Ascending aorta (tissue), 2 donors: ENCODE measurements around the gene CCDC148. TPM values are rescaled to one million over a fixed set of nuclear protein-coding genes. Genes with fewer than 3 reads are reported as not detected.

Source experiments
- DNase-seq, 2 donors: peaks; one replicate each; pipeline ENCODE4 v3.0.0-alpha.2; 2019; ENCODE audit warnings: low spot score in 2 of 2
- H3K27ac ChIP-seq, 2 donors: fragments of 200-600 bp; sonication (generic); one replicate each; pipeline ENCODE4 v1.5.1; 2016 to 2017; ENCODE audit warnings: mild to moderate bottlenecking in 1 of 2
- H3K27me3 ChIP-seq: fragments of 200-600 bp; sonication (generic); one replicate; pipeline ENCODE4 v1.5.1; 2017
- H3K36me3 ChIP-seq, 2 donors: fragments of 200-600 bp; sonication (generic); one replicate each; pipeline ENCODE4 v1.5.1; 2016
- H3K4me1 ChIP-seq, 2 donors: fragments of 200-600 bp; sonication (generic); one replicate each; pipeline ENCODE4 v1.5.1; 2016 to 2017; ENCODE audit warnings: mild to moderate bottlenecking in 1 of 2
- H3K4me3 ChIP-seq, 2 donors: fragments of 200-600 bp; sonication (generic); one replicate each; pipeline ENCODE4 v1.5.1; 2016 to 2017; ENCODE audit warnings: mild to moderate bottlenecking in 1 of 2
- H3K9me3 ChIP-seq, 2 donors: fragments of 200-600 bp; sonication (generic); one replicate each; pipeline ENCODE4 v1.5.1; 2016
- intact Hi-C: fragments of 100-400 bp; cut with DNase I; formaldehyde crosslinking; loops from one replicate; pipeline ENCODE4 v1.15.1; 2023
- total RNA-seq: library from RNA; depleted of rRNA; stranded (reverse); fragments of >200 nt; gene quantifications from one replicate; pipeline ENCODE4 v1.1.0, GENCODE V29; 2016
- TF ChIP-seq, protein P1 (sequence below), 3 experiments: fragments of 200-600 bp in 2 of 3; fragments of 450-650 bp in 1 of 3; sonication (generic) in 2 of 3; IDR thresholded peaks; one replicate each; pipeline ENCODE4 v1.5.1; 2016 to 2019; ENCODE audit warnings: antibody characterized with exemption in 3 of 3, mild to moderate bottlenecking in 1 of 3, moderate library complexity in 1 of 3

Gene CCDC148
- total RNA-seq, 1 donor from 2014 or later, result not detected

DNA sequence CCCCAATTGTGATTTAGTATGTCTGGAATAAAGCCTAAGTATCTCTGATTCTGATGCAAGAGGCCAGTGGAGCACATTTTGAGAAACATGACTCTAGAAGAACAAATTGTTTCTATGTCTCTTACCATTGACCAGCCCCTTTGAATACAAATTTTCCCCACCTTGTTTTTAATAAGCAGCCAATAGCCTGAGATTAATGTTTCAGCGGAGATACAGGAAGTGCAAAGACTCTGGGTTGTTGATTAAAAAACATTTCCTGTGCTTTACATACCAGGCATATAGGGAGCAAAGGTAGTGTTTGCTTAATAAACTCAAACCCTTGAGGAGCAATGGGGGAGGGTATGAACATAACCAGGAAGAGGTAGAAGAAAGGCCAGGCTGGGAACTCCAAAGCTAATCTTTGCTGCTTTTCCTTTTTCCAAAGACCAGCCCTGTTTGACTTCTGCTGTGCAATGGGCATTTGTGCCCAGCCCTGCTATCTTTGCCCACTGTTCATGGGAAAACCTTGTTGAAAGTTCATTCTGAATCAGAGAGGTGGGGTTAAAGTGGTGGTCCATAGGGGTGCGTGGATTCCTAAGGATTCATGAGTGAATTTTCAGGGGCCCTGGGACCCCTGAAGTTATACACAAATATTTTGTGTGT is 325.6 kb downstream of the CCDC148 start:
- no peak overlapping the region for H3K27ac ChIP-seq
- TF ChIP-seq, protein P1, sequence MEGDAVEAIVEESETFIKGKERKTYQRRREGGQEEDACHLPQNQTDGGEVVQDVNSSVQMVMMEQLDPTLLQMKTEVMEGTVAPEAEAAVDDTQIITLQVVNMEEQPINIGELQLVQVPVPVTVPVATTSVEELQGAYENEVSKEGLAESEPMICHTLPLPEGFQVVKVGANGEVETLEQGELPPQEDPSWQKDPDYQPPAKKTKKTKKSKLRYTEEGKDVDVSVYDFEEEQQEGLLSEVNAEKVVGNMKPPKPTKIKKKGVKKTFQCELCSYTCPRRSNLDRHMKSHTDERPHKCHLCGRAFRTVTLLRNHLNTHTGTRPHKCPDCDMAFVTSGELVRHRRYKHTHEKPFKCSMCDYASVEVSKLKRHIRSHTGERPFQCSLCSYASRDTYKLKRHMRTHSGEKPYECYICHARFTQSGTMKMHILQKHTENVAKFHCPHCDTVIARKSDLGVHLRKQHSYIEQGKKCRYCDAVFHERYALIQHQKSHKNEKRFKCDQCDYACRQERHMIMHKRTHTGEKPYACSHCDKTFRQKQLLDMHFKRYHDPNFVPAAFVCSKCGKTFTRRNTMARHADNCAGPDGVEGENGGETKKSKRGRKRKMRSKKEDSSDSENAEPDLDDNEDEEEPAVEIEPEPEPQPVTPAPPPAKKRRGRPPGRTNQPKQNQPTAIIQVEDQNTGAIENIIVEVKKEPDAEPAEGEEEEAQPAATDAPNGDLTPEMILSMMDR (IDR thresholded peaks at IDR 0.05), result no peak

GRCh38 chr2:158129037-158129436 is 327.5 kb downstream of the CCDC148 start:
- H3K9me3 ChIP-seq, result no peaks in the 10 kb centered on the region
- H3K4me3 ChIP-seq, result no peak overlapping the region
- no peaks in the 10 kb centered on the region for H3K36me3 ChIP-seq
- H3K4me1 ChIP-seq, result no peaks in the 10 kb centered on the region
- TF ChIP-seq, protein P1 (IDR thresholded peaks at IDR 0.05), result no peak
- no peak overlapping the region for H3K27ac ChIP-seq
- intact Hi-C loops, result no loop called here
- no peak for DNase-seq
- no peaks in the 10 kb centered on the region for H3K27me3 ChIP-seq

More for the DNA sequence above, 325.6 kb downstream of the CCDC148 start:
- Histone ChIP-seq H3K4me3 (no peak overlapping the region), H3K27me3 (no peaks in the 10 kb centered on the region), H3K9me3 (no peaks in the 10 kb centered on the region), H3K4me1 (no peaks in the 10 kb centered on the region), H3K36me3 (no peaks in the 10 kb centered on the region)
- intact Hi-C loops, result no loop called here
- DNase-seq, result no peak

GRCh38 chr2:158128168-158128973 is 328.2 kb downstream of the CCDC148 start:
- Histone ChIP-seq H3K9me3 (no peaks in the 10 kb centered on the region), H3K4me1 (no peaks in the 10 kb centered on the region), H3K27ac (no peak overlapping the region), H3K36me3 (no peaks in the 10 kb centered on the region), H3K27me3 (no peaks in the 10 kb centered on the region), H3K4me3 (no peak overlapping the region)
- intact Hi-C loops, result no loop called here
- TF ChIP-seq, protein P1 (IDR thresholded peaks at IDR 0.05), result no peak
- no peak for DNase-seq

GRCh38 chr2:158127380-158127804 is 329.2 kb downstream of the CCDC148 start:
- H3K9me3 ChIP-seq, result no peaks in the 10 kb centered on the region
- DNase-seq, result no peak
- H3K4me3 ChIP-seq, result no peak overlapping the region
- H3K36me3 ChIP-seq, result no peaks in the 10 kb centered on the region
- no peaks in the 10 kb centered on the region for H3K4me1 ChIP-seq
- no peaks in the 10 kb centered on the region for H3K27me3 ChIP-seq
- no peak overlapping the region for H3K27ac ChIP-seq
- TF ChIP-seq, protein P1 (IDR thresholded peaks at IDR 0.05), result no peak
- intact Hi-C loops, result no loop called here

DNA sequence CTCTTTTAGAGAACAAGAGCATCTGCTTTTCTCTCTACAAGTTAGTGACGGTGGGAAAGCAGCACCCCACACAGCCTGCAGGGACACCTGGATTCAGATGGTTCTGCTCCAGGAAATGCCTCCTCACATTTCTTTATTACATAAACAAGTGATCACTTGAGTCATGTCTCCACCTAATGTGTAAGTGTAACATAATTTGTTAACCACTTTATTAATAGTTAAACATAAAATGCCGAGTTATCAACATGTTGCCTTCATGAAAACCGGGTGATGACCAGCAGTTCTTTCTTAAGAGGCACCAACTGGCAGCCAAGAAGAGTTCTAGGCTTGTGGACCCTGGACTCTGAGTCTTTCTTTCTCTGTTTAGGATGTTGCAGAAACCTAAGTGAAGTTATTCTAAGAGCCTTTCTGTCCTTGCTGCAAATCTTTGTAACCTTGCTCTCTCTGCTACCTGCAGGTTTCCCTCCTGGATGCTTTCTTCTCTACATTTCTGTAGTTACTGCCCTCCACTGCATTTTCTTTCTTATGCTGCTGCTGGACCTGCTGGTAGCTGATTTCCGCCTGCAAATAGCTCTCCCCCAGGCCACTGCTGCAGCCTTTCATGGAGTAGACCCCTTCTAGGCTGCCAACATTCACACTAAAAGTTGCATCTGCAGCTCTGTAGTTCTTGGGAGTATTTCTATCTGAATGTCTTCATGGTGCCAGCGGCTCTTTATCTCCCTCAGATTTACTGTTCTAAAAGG is 330.6 kb downstream of the CCDC148 start:
- TF ChIP-seq, protein P1 (IDR thresholded peaks at IDR 0.05), result no peak
- no peaks in the 10 kb centered on the region for H3K27me3 ChIP-seq
- no peaks in the 10 kb centered on the region for H3K4me1 ChIP-seq
- H3K4me3 ChIP-seq, result no peak overlapping the region
- intact Hi-C loops, result no loop called here
- DNase-seq, result no peak
- no peaks in the 10 kb centered on the region for H3K9me3 ChIP-seq
- H3K36me3 ChIP-seq, result no peaks in the 10 kb centered on the region
- H3K27ac ChIP-seq, result no peak overlapping the region
